Spleen (tissue), 11 donors: ENCODE results near the gene RPL31. TPM values are rescaled to one million over a fixed set of nuclear protein-coding genes. Genes with fewer than 3 reads are reported as not detected.

Source experiments
- DNase-seq: peaks from one replicate; pipeline ENCODE4 v3.0.0-alpha.2; 2020
- H3K27ac ChIP-seq, 8 donors: fragments of 200-600 bp; sonication (generic) in 7 of 8; 1 replicate in 4 of 8; 2 replicates in 4 of 8; pipeline versions ENCODE4 v1.5.0 to v1.8.0; 2016 to 2021; ENCODE audit warnings: inconsistent platforms in 4 of 8, mild to moderate bottlenecking in 4 of 8, moderate library complexity in 1 of 8
- H3K27me3 ChIP-seq, 7 donors: fragments of 200-600 bp; sonication (generic) in 6 of 7; replicated peaks in 1 of 7; 1 replicate in 4 of 7; 2 replicates in 3 of 7; pipeline versions ENCODE4 v1.5.0 to v1.8.0; 2016 to 2021; ENCODE audit warnings: inconsistent platforms in 3 of 7, mild to moderate bottlenecking in 1 of 7
- H3K36me3 ChIP-seq, 6 donors: fragments of 200-600 bp; sonication (generic) in 5 of 6; 1 replicate in 4 of 6; 2 replicates in 2 of 6; pipeline versions ENCODE4 v1.5.0 to v1.8.0; 2016 to 2021; ENCODE audit warnings: inconsistent platforms in 2 of 6
- H3K4me1 ChIP-seq, 6 donors: fragments of 200-600 bp; sonication (generic) in 5 of 6; 1 replicate in 3 of 6; 2 replicates in 3 of 6; pipeline versions ENCODE4 v1.5.0 to v1.8.0; 2016 to 2021; ENCODE audit warnings: inconsistent platforms in 3 of 6
- H3K4me3 ChIP-seq, 8 donors: fragments of 200-600 bp; sonication (generic) in 7 of 8; 1 replicate in 4 of 8; 2 replicates in 4 of 8; pipeline versions ENCODE4 v1.5.0 to v1.8.0; 2016 to 2021; ENCODE audit warnings: inconsistent platforms in 4 of 8, mild to moderate bottlenecking in 4 of 8, moderate library complexity in 2 of 8
- H3K9me3 ChIP-seq, 8 donors: fragments of 200-600 bp; sonication (generic) in 7 of 8; 1 replicate in 4 of 8; 2 replicates in 4 of 8; pipeline versions ENCODE4 v1.5.0 to v1.8.0; 2016 to 2021; ENCODE audit warnings: inconsistent platforms in 4 of 8
- POLR2A ChIP-seq, 3 donors: fragments of 450-650 bp; IDR thresholded peaks; one replicate each; pipeline ENCODE4 v1.5.1; 2017; ENCODE audit warnings: antibody characterized with exemption in 3 of 3, mild to moderate bottlenecking in 1 of 3
- POLR2AphosphoS5 ChIP-seq, 3 donors: sonication (generic); formaldehyde crosslinking; IDR thresholded peaks; one replicate each; pipeline ENCODE4 v1.5.1; 2017; ENCODE audit warnings: antibody characterized with exemption in 3 of 3
- WGBS, 5 donors: extraction: QIAGEN DNeasy Blood & Tissue Kit in 3 of 5; methylation state at CpG; one replicate each; pipeline versions ENCODE4 v1.1.5 to v1.1.7; 2013 to 2018; 5-methylcytosine and 5-hydroxymethylcytosine counted together
- intact Hi-C: fragments of 100-400 bp; cut with DNase I; formaldehyde crosslinking; loops from one replicate; pipeline ENCODE4 v1.15.0; 2023; ENCODE audit warnings: low total_unique reads
- polyA plus RNA-seq, 3 donors: library from polyadenylated mRNA; stranded (reverse); fragments of 200-250 nt; gene quantifications; one replicate each; pipeline ENCODE4 v1.2.1, GENCODE V29; 2013
- total RNA-seq, 7 donors: library from RNA; depleted of rRNA in 3 of 7; stranded (reverse); fragments of >200 nt in 3 of 7; fragmentation: NEBNext Ultra II Directional in 4 of 7; extraction: Animal tissue kit (Norgen Biotek cat#: 25700) in 4 of 7; gene quantifications; one replicate each; pipeline versions ENCODE4 v1.1.0 to v1.2.1, GENCODE V29; 2016 to 2021
- TF ChIP-seq, protein P1 (sequence below), 11 experiments: fragments of 200-600 bp in 7 of 11; fragments of 450-650 bp in 4 of 11; sonication (generic) in 4 of 11; IDR thresholded peaks in 8 of 11; conservative IDR thresholded peaks in 3 of 11; 1 replicate in 7 of 11; 2 replicates in 4 of 11; pipeline versions ENCODE4 v1.4.0 to v1.8.0; 2016 to 2021; ENCODE audit warnings: antibody characterized with exemption in 11 of 11, inconsistent platforms in 4 of 11, mild to moderate bottlenecking in 1 of 11
- donor health status: healthy with polysubstance abuse.
- donor health status: DM: no; HTN: no; CAD: no; lungs with moderate emphysema.
- donor health status: DM: no; HTN: no; CAD: no.
- donor health status: Bipolar disorder and iron deficiency.
- donor health status: healthy.
- donor health status: DM: no; HTN: no; CAD: no.
- donor health status: DM: yes; HTN: yes; CAD: no.

Gene RPL31
- total and polyA plus RNA-seq, 10 donors, result 876 to 10,502 (median 1,250) TPM

GRCh38 chr2:100978582-100979191 lies 23.4 kb upstream of the RPL31 start:
- peaks cover 0 to 4% (median 0%) of the 10 kb centered on the region in 6 donors for H3K4me1 ChIP-seq
- WGBS, 5 donors, result 74 to 81% (median 76%) methylated on average over 16 of the region's 16 CpGs
- no peak for DNase-seq
- H3K9me3 ChIP-seq, result no peaks in the 10 kb centered on the region
- peaks cover 0 to 46% (median 0%) of the 10 kb centered on the region in 6 donors for H3K36me3 ChIP-seq
- TF ChIP-seq POLR2AphosphoS5 (IDR thresholded peaks at IDR 0.05), result no peak
- TF ChIP-seq, protein P1, sequence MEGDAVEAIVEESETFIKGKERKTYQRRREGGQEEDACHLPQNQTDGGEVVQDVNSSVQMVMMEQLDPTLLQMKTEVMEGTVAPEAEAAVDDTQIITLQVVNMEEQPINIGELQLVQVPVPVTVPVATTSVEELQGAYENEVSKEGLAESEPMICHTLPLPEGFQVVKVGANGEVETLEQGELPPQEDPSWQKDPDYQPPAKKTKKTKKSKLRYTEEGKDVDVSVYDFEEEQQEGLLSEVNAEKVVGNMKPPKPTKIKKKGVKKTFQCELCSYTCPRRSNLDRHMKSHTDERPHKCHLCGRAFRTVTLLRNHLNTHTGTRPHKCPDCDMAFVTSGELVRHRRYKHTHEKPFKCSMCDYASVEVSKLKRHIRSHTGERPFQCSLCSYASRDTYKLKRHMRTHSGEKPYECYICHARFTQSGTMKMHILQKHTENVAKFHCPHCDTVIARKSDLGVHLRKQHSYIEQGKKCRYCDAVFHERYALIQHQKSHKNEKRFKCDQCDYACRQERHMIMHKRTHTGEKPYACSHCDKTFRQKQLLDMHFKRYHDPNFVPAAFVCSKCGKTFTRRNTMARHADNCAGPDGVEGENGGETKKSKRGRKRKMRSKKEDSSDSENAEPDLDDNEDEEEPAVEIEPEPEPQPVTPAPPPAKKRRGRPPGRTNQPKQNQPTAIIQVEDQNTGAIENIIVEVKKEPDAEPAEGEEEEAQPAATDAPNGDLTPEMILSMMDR (IDR thresholded peaks at IDR 0.05 in 8 of 11, conservative IDR thresholded peaks at IDR 0.05 in 3 of 11), result no peak
- no peak for TF ChIP-seq POLR2A (IDR thresholded peaks at IDR 0.05)
- H3K27me3 ChIP-seq, result no peaks in the 10 kb centered on the region
- intact Hi-C loops, result no loop called here
- no peak overlapping the region for H3K27ac ChIP-seq
- no peak overlapping the region for H3K4me3 ChIP-seq

- Histone ChIP-seq H3K27me3 (no peaks in the 10 kb centered on the region), H3K36me3 (peaks cover 0 to 33% (median 0%) of the 10 kb centered on the region in 6 donors), H3K9me3 (no peaks in the 10 kb centered on the region), H3K4me1 (peaks cover 0 to 4% (median 2%) of the 10 kb centered on the region in 6 donors), H3K4me3 (no peak overlapping the region), H3K27ac (no peak overlapping the region)
- TF ChIP-seq POLR2AphosphoS5 (IDR thresholded peaks at IDR 0.05) (no peak), POLR2A (IDR thresholded peaks at IDR 0.05) (no peak)
- TF ChIP-seq, protein P1 (IDR thresholded peaks at IDR 0.05 in 8 of 11, conservative IDR thresholded peaks at IDR 0.05 in 3 of 11), result no peak
- DNase-seq, result no peak
- intact Hi-C loops, result no loop called here
- WGBS, 5 donors, result 89 to 95% (median 92%) methylated on average over 12 of the region's 12 CpGs
These were observed 22.0 kb upstream of the RPL31 start for GRCh38 chr2:100980046-100980445.

DNA sequence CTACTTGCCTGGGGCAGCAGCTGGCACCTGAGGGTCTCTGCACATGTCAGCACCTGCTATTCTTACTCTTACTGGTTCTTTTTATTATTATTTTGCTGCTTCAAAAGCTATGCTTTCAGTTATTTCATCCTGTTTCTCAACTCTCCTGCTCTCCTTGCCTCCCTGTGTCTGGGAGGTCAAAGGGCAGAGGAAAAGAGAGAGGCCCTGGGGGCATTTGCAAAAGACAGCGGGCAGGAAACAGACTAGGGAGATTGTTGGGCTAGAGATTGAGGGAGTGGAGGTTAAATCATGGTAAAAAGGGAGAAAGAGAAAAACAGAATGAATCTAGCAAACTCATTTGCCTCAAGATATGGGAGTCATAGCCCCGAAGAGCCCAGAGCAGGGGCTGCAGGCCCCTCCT lies 21.1 kb upstream of the RPL31 start:
- no peak for DNase-seq

GRCh38 chr2:100982431-100982861 lies 19.6 kb upstream of the RPL31 start:
- Histone ChIP-seq H3K4me1 (peaks cover 0 to 4% (median 0%) of the 10 kb centered on the region in 6 donors), H3K36me3 (peaks cover 0 to 16% (median 0%) of the 10 kb centered on the region in 6 donors), H3K9me3 (no peaks in the 10 kb centered on the region), H3K4me3 (no peak overlapping the region), H3K27me3 (no peaks in the 10 kb centered on the region), H3K27ac (no peak overlapping the region)
- no peak for DNase-seq
- WGBS, 5 donors, result 78 to 94% (median 85%) methylated on average over 6 to 8 of the region's 8 CpGs
- TF ChIP-seq POLR2AphosphoS5 (IDR thresholded peaks at IDR 0.05) (no peak), POLR2A (IDR thresholded peaks at IDR 0.05) (no peak)
- TF ChIP-seq, protein P1 (IDR thresholded peaks at IDR 0.05 in 8 of 11, conservative IDR thresholded peaks at IDR 0.05 in 3 of 11), result no peak
- intact Hi-C loops, result no loop called here

More for the DNA sequence above, 21.1 kb upstream of the RPL31 start:
- no peaks in the 10 kb centered on the region for H3K9me3 ChIP-seq
- H3K27me3 ChIP-seq, result no peaks in the 10 kb centered on the region
- intact Hi-C loops, result no loop called here
- TF ChIP-seq POLR2AphosphoS5 (IDR thresholded peaks at IDR 0.05), result no peak
- H3K27ac ChIP-seq, result no peak overlapping the region
- H3K36me3 ChIP-seq, result peaks cover 0 to 25% (median 0%) of the 10 kb centered on the region in 6 donors
- 68 to 79% (median 72%) methylated on average over 2 of the region's 2 CpGs for WGBS, 5 donors
- H3K4me1 ChIP-seq, result peaks cover 0 to 4% (median 2%) of the 10 kb centered on the region in 6 donors
- no peak overlapping the region for H3K4me3 ChIP-seq
